Naive thymus-derived CD8-positive, alpha-beta T cell (primary cell): ENCODE data around the gene BBX. TPM values are rescaled to one million over a fixed set of nuclear protein-coding genes. Genes with fewer than 3 reads are reported as not detected.
A peak's percentile ranks its signal among the peaks of the same experiment; 100 is the strongest.

ENCODE experiments used
- ATAC-seq, 2 donors: fragments of 150-1000 bp; cut with Tn5 transposase in 1 of 2; sonication (Bioruptor Pico), chemical (Tn5 transposase) in 1 of 2; 1 replicate in 1 of 2; 2 replicates in 1 of 2; pipeline ENCODE4 v1.10.0; 2021; ENCODE audit warnings: mild to moderate bottlenecking in 2 of 2, moderate library complexity in 2 of 2
- POLR2A ChIA-PET: fragments of 350-600 bp; sonication (Branson Sonifier 250); formaldehyde crosslinking; loops from one replicate; lab custom pipeline; 2021; ENCODE audit warnings: antibody characterized with exemption; lab: Charles Lee
- DNase-seq, 10 donors: peaks; one replicate each; pipeline versions ENCODE4 v3.0.0 to v3.0.0-alpha.2; 2020 to 2022
- H3K27ac Mint-ChIP-seq, 10 donors: one replicate each; pipeline ENCODE4 v1.8.0; 2020 to 2022; ENCODE audit warnings: mild to moderate bottlenecking in 10 of 10, mixed read lengths in 10 of 10, moderate library complexity in 4 of 10, inconsistent platforms in 1 of 10
- H3K27me3 Mint-ChIP-seq, 5 donors: one replicate each; pipeline ENCODE4 v1.8.0; 2021 to 2022; ENCODE audit warnings: mixed read lengths in 5 of 5
- H3K36me3 Mint-ChIP-seq, 3 donors: one replicate each; pipeline ENCODE4 v1.8.0; 2020 to 2022; ENCODE audit warnings: mixed read lengths in 3 of 3, mild to moderate bottlenecking in 2 of 3, inconsistent platforms in 1 of 3
- H3K4me1 Mint-ChIP-seq, 4 donors: one replicate each; pipeline ENCODE4 v1.8.0; 2021 to 2022; ENCODE audit warnings: mixed read lengths in 4 of 4
- H3K4me3 Mint-ChIP-seq, 10 donors: one replicate each; pipeline ENCODE4 v1.8.0; 2020 to 2022; ENCODE audit warnings: mild to moderate bottlenecking in 10 of 10, mixed read lengths in 10 of 10, moderate library complexity in 6 of 10, inconsistent platforms in 1 of 10
- H3K9me3 Mint-ChIP-seq, 9 donors: one replicate each; pipeline ENCODE4 v1.8.0; 2020 to 2022; ENCODE audit warnings: mixed read lengths in 9 of 9, mild to moderate bottlenecking in 3 of 9, inconsistent platforms in 1 of 9, moderate library complexity in 1 of 9
- polyA plus RNA-seq, 3 donors: library from polyadenylated mRNA; unstranded; fragments of 300-500 nt; fragmentation: Illumina TruSeq; gene quantifications; one replicate each; pipeline ENCODE4 v1.2.3, GENCODE V29; 2021
- total RNA-seq, 8 experiments: library from RNA in 2 of 8; stranded (reverse) in 2 of 8; gene quantifications; one replicate each; pipeline ENCODE4 v1.2.3 and lab custom pipeline; 2021 to 2026

BBX gene
- total and polyA plus RNA-seq, 5 experiments from 2014 or later = 86.9 to 95.4 (median 93.2) TPM

GRCh38 chr3:107581230-107581629 is 58.5 kb downstream of the BBX start:
- Mint-ChIP-seq H3K36me3 (peaks cover 3 to 16% (median 4%) of the 10 kb centered on the region in 3 donors), H3K9me3 (no peaks in the 10 kb centered on the region), H3K27ac (no peak overlapping the region), H3K4me3 (no peak overlapping the region), H3K4me1 (peaks cover 21 to 38% (median 31%) of the 10 kb centered on the region in 4 donors), H3K27me3 (no peaks in the 10 kb centered on the region)
- ATAC-seq (no peak), DNase-seq (no peak)
- POLR2A ChIA-PET = no interaction called here

GRCh38 chr3:107588217-107588616 is 65.5 kb downstream of the BBX start:
- ATAC-seq (no peak), DNase-seq (no peak)
- POLR2A ChIA-PET = no interaction called here
- H3K27me3 Mint-ChIP-seq = no peaks in the 10 kb centered on the region
- no peak overlapping the region for H3K4me3 Mint-ChIP-seq
- peak overlapping the region in 4 of 10 donors; percentile 14 to 47 (median 30) for H3K27ac Mint-ChIP-seq
- H3K4me1 Mint-ChIP-seq = peaks cover 11 to 39% (median 21%) of the 10 kb centered on the region in 4 donors
- H3K9me3 Mint-ChIP-seq = no peaks in the 10 kb centered on the region
- H3K36me3 Mint-ChIP-seq = peaks cover 4 to 13% (median 7%) of the 10 kb centered on the region in 3 donors

GRCh38 chr3:107589454-107589853 is 66.7 kb downstream of the BBX start:
- POLR2A ChIA-PET = no interaction called here
- peaks cover 4 to 13% (median 7%) of the 10 kb centered on the region in 3 donors for H3K36me3 Mint-ChIP-seq
- no peaks in the 10 kb centered on the region for H3K9me3 Mint-ChIP-seq
- H3K27me3 Mint-ChIP-seq = no peaks in the 10 kb centered on the region
- DNase-seq = no peak
- no peak for ATAC-seq
- H3K4me3 Mint-ChIP-seq = no peak overlapping the region
- H3K27ac Mint-ChIP-seq = peak overlapping the region in 1 of 10 donors; percentile 51
- peaks cover 14 to 50% (median 26%) of the 10 kb centered on the region in 4 donors for H3K4me1 Mint-ChIP-seq

- peak overlapping the region in 1 of 10 donors; percentile 76 for H3K27ac Mint-ChIP-seq
- H3K9me3 Mint-ChIP-seq = no peaks in the 10 kb centered on the region
- POLR2A ChIA-PET = no interaction called here
- ATAC-seq (no peak), DNase-seq (no peak)
- peaks cover 0 to 7% (median 4%) of the 10 kb centered on the region in 3 donors for H3K36me3 Mint-ChIP-seq
- peaks cover 10 to 53% (median 29%) of the 10 kb centered on the region in 4 donors for H3K4me1 Mint-ChIP-seq
- H3K4me3 Mint-ChIP-seq = no peak overlapping the region
- H3K27me3 Mint-ChIP-seq = no peaks in the 10 kb centered on the region
These were observed 68.0 kb downstream of the BBX start for GRCh38 chr3:107590786-107591185.

- Mint-ChIP-seq H3K36me3 (peaks cover 0 to 7% (median 4%) of the 10 kb centered on the region in 3 donors), H3K9me3 (no peaks in the 10 kb centered on the region), H3K27ac (peak overlapping the region in 1 of 10 donors; percentile 76), H3K4me1 (peaks cover 14 to 59% (median 37%) of the 10 kb centered on the region in 4 donors), H3K4me3 (no peak overlapping the region), H3K27me3 (no peaks in the 10 kb centered on the region)
- ATAC-seq = no peak
- no peak for DNase-seq
- POLR2A ChIA-PET = no interaction called here
These were observed 69.3 kb downstream of the BBX start for GRCh38 chr3:107592073-107592472.

- H3K27ac Mint-ChIP-seq = no peak overlapping the region
- no peaks in the 10 kb centered on the region for H3K9me3 Mint-ChIP-seq
- no peaks in the 10 kb centered on the region for H3K27me3 Mint-ChIP-seq
- H3K36me3 Mint-ChIP-seq = no peaks in the 10 kb centered on the region
- DNase-seq (no peak), ATAC-seq (no peak)
- POLR2A ChIA-PET = no interaction called here
- H3K4me1 Mint-ChIP-seq = peaks cover 24 to 65% (median 45%) of the 10 kb centered on the region in 4 donors
- H3K4me3 Mint-ChIP-seq = no peak overlapping the region
These were observed 72.1 kb downstream of the BBX start for GRCh38 chr3:107594870-107595269.

GRCh38 chr3:107596639-107597038 is 73.9 kb downstream of the BBX start:
- Mint-ChIP-seq H3K9me3 (no peaks in the 10 kb centered on the region), H3K27ac (peak overlapping the region in 5 of 10 donors; percentile 2 to 65 (median 19)), H3K4me3 (no peak overlapping the region), H3K27me3 (no peaks in the 10 kb centered on the region), H3K4me1 (peaks cover 28 to 69% (median 61%) of the 10 kb centered on the region in 4 donors), H3K36me3 (peaks cover 0 to 4% (median 3%) of the 10 kb centered on the region in 3 donors)
- DNase-seq = no peak
- no peak for ATAC-seq
- POLR2A ChIA-PET = no interaction called here

- Mint-ChIP-seq H3K27me3 (no peaks in the 10 kb centered on the region), H3K4me1 (peaks cover 28 to 73% (median 69%) of the 10 kb centered on the region in 4 donors), H3K27ac (peak overlapping the region; percentile 77 to 95 (median 86)), H3K36me3 (peaks cover 0 to 9% (median 3%) of the 10 kb centered on the region in 3 donors), H3K9me3 (no peaks in the 10 kb centered on the region), H3K4me3 (peak overlapping the region; percentile 73 to 91 (median 86))
- DNase-seq = peak in 9 of 10 donors; percentile 14 to 69 (median 36)
- POLR2A ChIA-PET = interaction anchor here (0.7 kb wide), 1 partner anchor 169 kb away, joined by 3 read pairs; no protein-coding TSS in a partner anchor
- peak; percentile 93 to 96 for ATAC-seq
These were observed 76.4 kb downstream of the BBX start for GRCh38 chr3:107598926-107599771.

- Mint-ChIP-seq H3K9me3 (no peaks in the 10 kb centered on the region), H3K36me3 (peaks cover 0 to 9% (median 3%) of the 10 kb centered on the region in 3 donors), H3K4me1 (peaks cover 29 to 76% (median 71%) of the 10 kb centered on the region in 4 donors), H3K27ac (peak overlapping the region; percentile 77 to 95 (median 86)), H3K27me3 (no peaks in the 10 kb centered on the region), H3K4me3 (peak overlapping the region; percentile 73 to 91 (median 86))
- POLR2A ChIA-PET = interaction anchor here (0.7 kb wide), 1 partner anchor 169 kb away, joined by 3 read pairs; no protein-coding TSS in a partner anchor
- ATAC-seq (no peak), DNase-seq (no peak)
These were observed 77.0 kb downstream of the BBX start for GRCh38 chr3:107599772-107600145.

- H3K27ac Mint-ChIP-seq = peak overlapping the region in 9 of 10 donors; percentile 31 to 86 (median 72)
- POLR2A ChIA-PET = no interaction called here
- H3K27me3 Mint-ChIP-seq = no peaks in the 10 kb centered on the region
- peaks cover 31 to 68% (median 67%) of the 10 kb centered on the region in 4 donors for H3K4me1 Mint-ChIP-seq
- ATAC-seq (no peak), DNase-seq (no peak)
- H3K36me3 Mint-ChIP-seq = peaks cover 0 to 9% (median 4%) of the 10 kb centered on the region in 3 donors
- peak overlapping the region in 9 of 10 donors; percentile 15 to 73 (median 40) for H3K4me3 Mint-ChIP-seq
- no peaks in the 10 kb centered on the region for H3K9me3 Mint-ChIP-seq
These were observed 78.0 kb downstream of the BBX start for GRCh38 chr3:107600780-107601179.

GRCh38 chr3:107604057-107604822 is 81.5 kb downstream of the BBX start:
- Mint-ChIP-seq H3K9me3 (peaks cover 0 to 22% (median 14%) of the 10 kb centered on the region in 9 donors), H3K4me3 (no peak overlapping the region), H3K4me1 (peaks cover 19 to 51% (median 43%) of the 10 kb centered on the region in 4 donors), H3K27ac (peak overlapping the region in 2 of 10 donors; percentile 9 to 16), H3K27me3 (no peaks in the 10 kb centered on the region), H3K36me3 (peaks cover 17 to 33% (median 30%) of the 10 kb centered on the region in 3 donors)
- ATAC-seq = no peak
- POLR2A ChIA-PET = no interaction called here
- DNase-seq = no peak

- H3K36me3 Mint-ChIP-seq = peaks cover 47 to 60% (median 50%) of the 10 kb centered on the region in 3 donors
- no peak for ATAC-seq
- H3K27ac Mint-ChIP-seq = no peak overlapping the region
- POLR2A ChIA-PET = no interaction called here
- H3K9me3 Mint-ChIP-seq = peaks cover 4 to 55% (median 42%) of the 10 kb centered on the region in 9 donors
- H3K4me1 Mint-ChIP-seq = peaks cover 11 to 38% (median 29%) of the 10 kb centered on the region in 4 donors
- H3K27me3 Mint-ChIP-seq = no peaks in the 10 kb centered on the region
- no peak for DNase-seq
- no peak overlapping the region for H3K4me3 Mint-ChIP-seq
These were observed 89.2 kb downstream of the BBX start for GRCh38 chr3:107611775-107612469.
